Stimulated activated memory B cell treated with anti-CD40 and anti-IgM and Interleukin-4, amounts not matched to agents 10 μg/mL and 1 μg/mL and 100 μg/mL, for 72 hours (primary cell): ENCODE measurements around the gene SPDEF.

Source experiments
- ATAC-seq: fragments of 150-1000 bp; cut with Tn5 transposase; 2 replicates; pipeline ENCODE4 v1.10.0; 2021
- H3K27ac Mint-ChIP-seq: one replicate; pipeline ENCODE4 v1.8.0; 2022; ENCODE audit warnings: mild to moderate bottlenecking, mixed read lengths
- H3K27me3 Mint-ChIP-seq: one replicate; pipeline ENCODE4 v1.8.0; 2022; ENCODE audit warnings: mixed read lengths
- H3K36me3 Mint-ChIP-seq: one replicate; pipeline ENCODE4 v1.8.0; 2022; ENCODE audit warnings: mixed read lengths
- H3K4me1 Mint-ChIP-seq: one replicate; pipeline ENCODE4 v1.8.0; 2022; ENCODE audit warnings: mixed read lengths
- H3K4me3 Mint-ChIP-seq: one replicate; pipeline ENCODE4 v1.8.0; 2022; ENCODE audit warnings: mild to moderate bottlenecking, moderate library complexity, mixed read lengths
- H3K9me3 Mint-ChIP-seq: one replicate; pipeline ENCODE4 v1.8.0; 2022; ENCODE audit warnings: mixed read lengths

The SPDEF gene

DNA sequence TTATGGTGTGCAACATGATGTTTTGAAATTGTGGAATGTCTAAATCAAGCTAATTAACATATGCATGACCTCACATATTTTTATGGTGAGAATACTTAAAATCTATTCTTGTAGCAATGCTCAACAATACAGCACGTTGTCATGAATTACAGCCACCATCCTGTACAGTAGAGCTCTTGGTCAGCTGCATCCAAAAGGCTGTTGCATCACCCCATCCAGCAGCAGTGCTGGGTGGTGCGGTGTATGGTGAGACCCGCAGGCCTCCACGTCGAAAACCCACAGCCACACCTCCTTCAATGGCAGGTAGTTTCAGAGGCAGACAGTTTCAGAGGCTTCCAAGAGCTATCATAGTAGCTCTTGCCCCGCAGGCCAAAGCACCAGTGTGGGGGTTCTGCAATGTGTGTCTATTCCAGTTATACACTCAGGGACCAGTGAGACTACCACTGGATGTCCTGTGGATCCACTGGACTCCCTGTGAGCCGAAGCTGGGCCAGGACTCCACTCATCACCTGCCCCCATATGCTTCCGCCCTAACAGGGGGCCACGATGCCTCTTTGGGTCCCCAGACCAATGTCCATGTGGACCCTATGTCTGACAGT is 66.8 kb downstream of the SPDEF start:
- no peak overlapping the region for H3K4me3 Mint-ChIP-seq
- no peaks in the 10 kb centered on the region for H3K9me3 Mint-ChIP-seq
- no peak for ATAC-seq
- H3K4me1 Mint-ChIP-seq: peaks cover 17% of the 10 kb centered on the region
- H3K36me3 Mint-ChIP-seq: no peaks in the 10 kb centered on the region
- H3K27me3 Mint-ChIP-seq: no peaks in the 10 kb centered on the region
- no peak overlapping the region for H3K27ac Mint-ChIP-seq
